Left lung (tissue), 10 donors: ENCODE measurements around the gene STAMBPL1. TPM values are rescaled to one million over a fixed set of nuclear protein-coding genes. Genes with fewer than 3 reads are reported as not detected.

Experiments
- ATAC-seq: fragments of 200-7000 bp; cut with Tn5 transposase; one replicate; pipeline ENCODE4 v1.9.1; 2020; ENCODE audit warnings: moderate library complexity
- DNase-seq, 4 donors: peaks; one replicate each; pipeline ENCODE4 v3.0.0-alpha.2; 2013 to 2020
- H3K27ac ChIP-seq, 2 donors: fragments of 200-600 bp; sonication (generic) in 1 of 2; one replicate each; pipeline versions ENCODE4 v1.5.0 to v1.8.0; 2020 to 2021
- H3K27me3 ChIP-seq, 2 donors: fragments of 200-600 bp; sonication (generic) in 1 of 2; one replicate each; pipeline versions ENCODE4 v1.5.0 to v1.8.0; 2020 to 2021
- H3K36me3 ChIP-seq, 2 donors: fragments of 200-600 bp; sonication (generic) in 1 of 2; one replicate each; pipeline versions ENCODE4 v1.5.0 to v1.8.0; 2020 to 2021
- H3K4me1 ChIP-seq, 2 donors: fragments of 200-600 bp; one replicate each; pipeline ENCODE4 v1.8.0; 2021
- H3K4me3 ChIP-seq, 2 donors: fragments of 200-600 bp; sonication (generic) in 1 of 2; one replicate each; pipeline versions ENCODE4 v1.5.0 to v1.8.0; 2020 to 2021; ENCODE audit warnings: mild to moderate bottlenecking in 1 of 2
- H3K9me3 ChIP-seq, 2 donors: fragments of 200-600 bp; sonication (generic) in 1 of 2; one replicate each; pipeline versions ENCODE4 v1.5.0 to v1.8.0; 2020 to 2021
- intact Hi-C, 2 donors: fragments of 100-400 bp; cut with DNase I; formaldehyde crosslinking; loops; one replicate each; pipeline versions ENCODE4 v1.11.2 to v1.14.2; 2022
- polyA plus RNA-seq, 6 donors: library from polyadenylated mRNA; unstranded; fragments of 120-200 nt; gene quantifications; one replicate each; pipeline ENCODE4 v1.2.1, GENCODE V29; 2013; ENCODE audit not compliant: insufficient read length in 6 of 6
- total RNA-seq, 2 donors: library from RNA; stranded (reverse); fragmentation: NEBNext Ultra II Directional; extraction: Animal tissue kit (Norgen Biotek cat#: 25700); gene quantifications; one replicate each; pipeline ENCODE4 v1.2.1, GENCODE V29; 2021
- TF ChIP-seq, protein P1 (sequence below), 2 donors: fragments of 200-600 bp; sonication (generic) in 1 of 2; IDR thresholded peaks; one replicate each; pipeline versions ENCODE4 v1.5.0 to v1.8.0; 2021; ENCODE audit warnings: antibody characterized with exemption in 2 of 2
- donor health status: DM: no; HTN: yes; CAD: no.
- donor health status: DM: no; HTN: no; CAD: no.

Gene STAMBPL1
- total and polyA plus RNA-seq, 8 donors = 7.5 to 13.4 (median 11.4) TPM

DNA sequence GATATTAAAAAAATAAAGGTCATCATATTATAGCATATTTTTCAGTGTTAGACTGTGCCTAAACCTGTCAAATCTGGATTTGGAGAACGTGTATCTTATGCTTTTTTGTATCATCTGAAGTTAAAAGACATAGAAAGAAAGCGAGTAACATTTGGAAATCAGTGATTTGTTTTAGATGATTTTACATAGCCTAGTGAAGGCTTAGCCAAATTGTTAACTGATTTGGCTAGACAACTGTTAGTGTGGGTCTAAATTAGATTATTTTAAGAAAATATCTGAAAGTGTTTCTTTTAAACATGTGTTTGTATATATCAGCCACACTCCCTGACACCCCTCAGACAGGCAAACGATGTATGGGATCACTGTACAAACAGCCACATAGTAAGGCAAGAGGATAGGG lies 36.9 kb downstream of the STAMBPL1 start:
- DNase-seq (peak in 1 of 4 donors; percentile 63), ATAC-seq (no peak)
- H3K4me1 ChIP-seq = no peaks in the 10 kb centered on the region
- H3K27ac ChIP-seq = no peak overlapping the region
- intact Hi-C loops = no loop called here
- TF ChIP-seq, protein P1, sequence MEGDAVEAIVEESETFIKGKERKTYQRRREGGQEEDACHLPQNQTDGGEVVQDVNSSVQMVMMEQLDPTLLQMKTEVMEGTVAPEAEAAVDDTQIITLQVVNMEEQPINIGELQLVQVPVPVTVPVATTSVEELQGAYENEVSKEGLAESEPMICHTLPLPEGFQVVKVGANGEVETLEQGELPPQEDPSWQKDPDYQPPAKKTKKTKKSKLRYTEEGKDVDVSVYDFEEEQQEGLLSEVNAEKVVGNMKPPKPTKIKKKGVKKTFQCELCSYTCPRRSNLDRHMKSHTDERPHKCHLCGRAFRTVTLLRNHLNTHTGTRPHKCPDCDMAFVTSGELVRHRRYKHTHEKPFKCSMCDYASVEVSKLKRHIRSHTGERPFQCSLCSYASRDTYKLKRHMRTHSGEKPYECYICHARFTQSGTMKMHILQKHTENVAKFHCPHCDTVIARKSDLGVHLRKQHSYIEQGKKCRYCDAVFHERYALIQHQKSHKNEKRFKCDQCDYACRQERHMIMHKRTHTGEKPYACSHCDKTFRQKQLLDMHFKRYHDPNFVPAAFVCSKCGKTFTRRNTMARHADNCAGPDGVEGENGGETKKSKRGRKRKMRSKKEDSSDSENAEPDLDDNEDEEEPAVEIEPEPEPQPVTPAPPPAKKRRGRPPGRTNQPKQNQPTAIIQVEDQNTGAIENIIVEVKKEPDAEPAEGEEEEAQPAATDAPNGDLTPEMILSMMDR (IDR thresholded peaks at IDR 0.05) = no peak
- H3K36me3 ChIP-seq = no peaks in the 10 kb centered on the region
- no peaks in the 10 kb centered on the region for H3K9me3 ChIP-seq
- H3K4me3 ChIP-seq = no peak overlapping the region
- no peaks in the 10 kb centered on the region for H3K27me3 ChIP-seq

DNA sequence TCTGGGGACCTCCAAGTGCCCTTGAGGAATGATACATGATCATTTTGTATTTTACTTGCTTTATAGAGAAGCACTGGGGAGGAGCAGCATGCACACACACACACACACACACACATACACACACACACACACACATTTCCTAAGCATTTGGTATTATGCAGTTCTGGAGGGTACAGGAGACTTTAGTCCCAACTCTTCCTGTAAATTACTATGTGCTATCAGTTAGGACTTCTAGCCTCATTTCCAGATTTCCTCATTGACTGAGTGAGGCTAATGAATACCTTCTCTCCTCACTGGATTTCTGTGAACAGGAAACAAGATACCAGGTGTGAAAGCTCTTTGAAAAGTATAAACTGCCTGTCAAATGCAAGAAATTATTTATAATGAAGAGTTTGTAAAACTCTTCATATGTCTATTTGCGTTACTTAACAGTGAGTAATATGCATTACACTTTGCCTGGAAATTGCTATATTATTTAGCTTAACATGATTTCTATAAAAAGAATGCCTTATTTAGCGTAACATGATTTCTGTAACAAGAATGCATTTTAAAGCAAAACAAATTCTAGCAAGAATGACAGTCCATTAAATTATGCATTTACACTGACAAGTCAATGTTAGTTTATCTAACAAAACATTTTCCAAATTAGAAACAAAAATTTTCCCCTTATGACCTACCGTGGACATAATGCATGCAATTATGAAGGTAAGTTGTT lies 38.3 kb downstream of the STAMBPL1 start:
- DNase-seq = no peak
- no peaks in the 10 kb centered on the region for H3K4me1 ChIP-seq
- intact Hi-C loops = no loop called here
- ATAC-seq = no peak
- no peaks in the 10 kb centered on the region for H3K9me3 ChIP-seq
- no peak overlapping the region for H3K27ac ChIP-seq
- H3K36me3 ChIP-seq = peaks cover 0 to 6% of the 10 kb centered on the region in 2 donors
- H3K27me3 ChIP-seq = no peaks in the 10 kb centered on the region
- TF ChIP-seq, protein P1 (IDR thresholded peaks at IDR 0.05) = no peak
- no peak overlapping the region for H3K4me3 ChIP-seq

- no peak overlapping the region for H3K4me3 ChIP-seq
- H3K4me1 ChIP-seq = no peaks in the 10 kb centered on the region
- no peak for DNase-seq
- no peak for ATAC-seq
- H3K9me3 ChIP-seq = no peaks in the 10 kb centered on the region
- no peak overlapping the region for H3K27ac ChIP-seq
- peaks cover 0 to 12% of the 10 kb centered on the region in 2 donors for H3K36me3 ChIP-seq
- H3K27me3 ChIP-seq = no peaks in the 10 kb centered on the region
- TF ChIP-seq, protein P1 (IDR thresholded peaks at IDR 0.05) = no peak
- intact Hi-C loops = no loop called here
These were observed 39.0 kb downstream of the STAMBPL1 start for GRCh38 chr10:88919041-88919440.

- H3K4me1 ChIP-seq = no peaks in the 10 kb centered on the region
- H3K27me3 ChIP-seq = no peaks in the 10 kb centered on the region
- H3K36me3 ChIP-seq = peaks cover 0 to 12% of the 10 kb centered on the region in 2 donors
- H3K27ac ChIP-seq = no peak overlapping the region
- H3K4me3 ChIP-seq = no peak overlapping the region
- TF ChIP-seq, protein P1 (IDR thresholded peaks at IDR 0.05) = no peak
- H3K9me3 ChIP-seq = no peaks in the 10 kb centered on the region
- intact Hi-C loops = no loop called here
- no peak for DNase-seq
- ATAC-seq = no peak
These were observed 40.2 kb downstream of the STAMBPL1 start for GRCh38 chr10:88920198-88920597.

GRCh38 chr10:88920986-88921593 lies 41.0 kb downstream of the STAMBPL1 start:
- Histone ChIP-seq H3K27ac (peak overlapping the region in 1 of 2 donors; percentile 21), H3K4me1 (peaks cover 0 to 2% of the 10 kb centered on the region in 2 donors), H3K27me3 (no peaks in the 10 kb centered on the region), H3K9me3 (no peaks in the 10 kb centered on the region), H3K36me3 (peaks cover 0 to 12% of the 10 kb centered on the region in 2 donors), H3K4me3 (no peak overlapping the region)
- intact Hi-C loops = no loop called here
- ATAC-seq (no peak), DNase-seq (no peak)
- TF ChIP-seq, protein P1 (IDR thresholded peaks at IDR 0.05) = no peak
